Activated naive CD4-positive, alpha-beta T cell treated with anti-CD3 and anti-CD28 coated beads for 36 hours (primary cell): Measurements from ENCODE around the gene AK9. TPM values are rescaled to one million over a fixed set of nuclear protein-coding genes. Genes with fewer than 3 reads are reported as not detected.
"Not testable (repeated sequence)": the region's sequence is repeated elsewhere in the genome, so short reads cannot be mapped to it uniquely, and the experiment has no call there.

Experiments used
- CTCF ChIA-PET: fragments of 350-600 bp; sonication (Branson Sonifier 250); formaldehyde crosslinking; loops from one replicate; lab custom pipeline; 2021; ENCODE audit warnings: antibody characterized with exemption; lab: Charles Lee
- DNase-seq: peaks from one replicate; pipeline ENCODE4 v3.0.0-alpha.2; 2020
- H3K27ac Mint-ChIP-seq: one replicate; pipeline ENCODE4 v1.8.0; 2021; ENCODE audit warnings: mild to moderate bottlenecking, mixed read lengths
- H3K27me3 Mint-ChIP-seq: one replicate; pipeline ENCODE4 v1.8.0; 2021; ENCODE audit warnings: low read depth, mixed read lengths
- H3K36me3 Mint-ChIP-seq: one replicate; pipeline ENCODE4 v1.8.0; 2021; ENCODE audit warnings: low read depth, mixed read lengths
- H3K4me1 Mint-ChIP-seq: one replicate; pipeline ENCODE4 v1.8.0; 2021; ENCODE audit warnings: low read depth, mixed read lengths
- H3K4me3 Mint-ChIP-seq: one replicate; pipeline ENCODE4 v1.8.0; 2021; ENCODE audit warnings: mild to moderate bottlenecking, moderate library complexity, mixed read lengths
- H3K9me3 Mint-ChIP-seq: one replicate; pipeline ENCODE4 v1.8.0; 2021; ENCODE audit warnings: mixed read lengths
- intact Hi-C: fragments of 100-400 bp; cut with micrococcal nuclease; formaldehyde crosslinking; loops from one replicate; pipeline ENCODE4 v1.15.1; 2023
- total RNA-seq, 2 experiments: library from RNA; stranded (reverse); gene quantifications; one replicate each; pipeline ENCODE4 v1.2.3, GENCODE V29; 2021

The AK9 gene
- total RNA-seq, 2 experiments from 2014 or later: 1.7 TPM

DNA sequence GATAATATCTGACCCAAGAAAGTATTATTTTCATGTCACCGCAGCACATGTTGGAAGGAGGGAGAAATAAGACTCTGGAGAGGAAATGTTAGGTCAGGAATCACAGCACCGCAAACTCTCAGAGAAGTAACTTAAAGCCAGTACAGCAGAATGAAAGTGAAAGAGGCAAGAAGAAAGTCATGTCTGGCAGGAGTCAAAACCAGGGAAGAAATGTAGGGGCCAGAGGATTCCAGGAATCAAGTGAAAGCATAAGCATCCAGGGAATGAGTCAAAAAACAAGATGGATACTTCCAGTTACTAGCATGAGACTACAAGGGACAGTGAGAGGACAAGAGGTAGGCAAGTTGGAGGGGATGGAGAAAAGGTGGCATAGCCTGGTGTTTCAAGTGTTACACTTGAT, 80.4 kb downstream of the AK9 start:
- CTCF ChIA-PET: no interaction called here
- DNase-seq: no peak
- no peak overlapping the region for H3K27ac Mint-ChIP-seq
- peaks cover 12% of the 10 kb centered on the region for H3K4me1 Mint-ChIP-seq
- H3K4me3 Mint-ChIP-seq: no peak overlapping the region
- H3K9me3 Mint-ChIP-seq: peaks cover 2% of the 10 kb centered on the region
- no peaks in the 10 kb centered on the region for H3K27me3 Mint-ChIP-seq
- H3K36me3 Mint-ChIP-seq: peaks cover 12% of the 10 kb centered on the region
- intact Hi-C loops: no loop called here

DNA sequence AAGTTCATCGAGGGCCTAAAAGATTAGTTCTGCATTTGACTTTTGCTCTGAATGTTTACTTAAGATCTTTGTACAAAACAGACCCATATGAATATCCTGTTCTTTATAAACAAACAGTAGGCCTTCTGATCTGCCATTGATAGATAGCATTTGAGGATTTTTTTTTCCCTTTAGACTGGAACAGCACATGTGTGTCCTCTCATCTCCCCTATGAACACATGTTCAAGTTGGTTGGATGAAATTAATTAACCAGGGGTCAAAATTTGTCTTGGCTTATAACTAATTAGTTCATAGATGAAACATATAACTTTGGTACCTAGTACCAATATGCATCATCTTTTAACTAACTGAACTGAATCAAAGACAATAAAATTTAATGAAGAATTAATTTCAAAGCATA, 81.3 kb downstream of the AK9 start:
- H3K27me3 Mint-ChIP-seq: no peaks in the 10 kb centered on the region
- H3K27ac Mint-ChIP-seq: no peak overlapping the region
- peaks cover 16% of the 10 kb centered on the region for H3K36me3 Mint-ChIP-seq

DNA sequence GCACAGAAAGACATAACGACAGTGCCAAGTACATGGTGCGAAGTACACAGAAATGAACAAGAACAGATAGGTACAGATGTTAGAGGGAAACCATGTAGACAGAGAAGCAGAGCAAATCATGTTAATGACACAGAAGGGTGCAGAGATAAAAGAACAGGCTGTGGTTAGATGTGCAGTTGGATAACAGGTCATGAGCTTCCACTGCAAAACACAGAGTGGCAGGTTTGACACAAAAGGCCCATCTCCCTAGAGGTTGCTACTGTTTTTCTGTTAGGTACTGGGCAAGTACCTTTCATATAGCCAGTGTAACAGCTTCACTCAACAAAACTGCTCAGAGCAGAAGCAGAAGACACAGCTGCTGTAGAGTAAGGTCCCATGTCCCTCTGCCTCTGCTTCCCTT, 84.6 kb downstream of the AK9 start:
- DNase-seq: no peak
- Mint-ChIP-seq H3K36me3 (peaks cover 8% of the 10 kb centered on the region), H3K9me3 (peaks cover 10% of the 10 kb centered on the region), H3K27ac (no peak overlapping the region), H3K4me3 (no peak overlapping the region), H3K27me3 (no peaks in the 10 kb centered on the region), H3K4me1 (peaks cover 13% of the 10 kb centered on the region)
- CTCF ChIA-PET: no interaction called here
- intact Hi-C loops: no loop called here

More for the DNA sequence above, 81.3 kb downstream of the AK9 start:
- Mint-ChIP-seq H3K9me3 (peaks cover 2% of the 10 kb centered on the region), H3K4me3 (no peak overlapping the region), H3K4me1 (peaks cover 13% of the 10 kb centered on the region)
- no peak for DNase-seq
- intact Hi-C loops: no loop called here
- CTCF ChIA-PET: no interaction called here

DNA sequence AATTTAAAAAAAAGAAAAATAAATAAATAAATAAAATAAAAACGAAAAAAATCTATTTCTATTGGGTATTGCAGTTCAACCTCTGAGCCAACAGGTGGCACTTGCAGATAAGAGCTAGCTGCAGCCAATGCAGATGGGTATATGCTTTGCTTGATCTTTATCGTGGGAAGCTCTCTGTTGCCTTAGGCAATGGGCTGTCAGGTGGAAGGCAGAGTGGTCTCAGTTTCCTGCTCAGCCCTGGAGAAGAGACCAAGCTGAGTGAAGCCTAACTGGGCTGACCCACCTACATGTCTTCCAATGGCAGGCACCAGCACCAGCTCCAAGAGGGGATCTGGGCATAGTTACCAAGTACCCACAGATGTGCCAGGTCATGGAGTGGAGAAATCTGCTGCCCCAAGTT, 95.0 kb downstream of the AK9 start:
- CTCF ChIA-PET: interaction anchor here (0.5 to 1.6 kb wide), 10 partner anchors 9 to 448 kb away, joined by 3 to 23 read pairs (median 4); partner anchors contain the start of genes AK9 and FIG4
- peaks cover 4% of the 10 kb centered on the region for H3K4me1 Mint-ChIP-seq
- DNase-seq: peak; percentile 22

DNA sequence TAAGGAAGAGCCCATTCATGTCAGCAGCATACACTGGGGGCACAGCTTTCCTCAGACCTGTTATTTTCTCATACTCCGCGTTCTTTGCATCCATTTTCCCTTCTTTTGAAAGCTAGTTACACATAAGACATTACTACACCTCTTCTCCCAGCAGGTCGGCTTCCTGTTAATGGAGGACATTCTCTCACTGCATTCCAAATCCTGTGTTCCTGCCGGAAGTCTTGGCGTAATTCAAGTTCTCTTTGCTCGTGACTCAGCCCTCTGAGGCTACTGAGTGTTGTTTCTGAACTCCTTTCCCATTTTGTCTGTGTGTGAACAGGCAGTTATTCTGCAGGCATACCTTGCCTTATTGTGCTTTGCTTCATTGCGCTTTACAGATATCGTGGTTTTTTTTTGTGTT, 110.5 kb downstream of the AK9 start:
- Mint-ChIP-seq H3K27me3 (no peaks in the 10 kb centered on the region), H3K4me1 (no peaks in the 10 kb centered on the region), H3K9me3 (no peaks in the 10 kb centered on the region), H3K27ac (no peak overlapping the region), H3K36me3 (peaks cover 11% of the 10 kb centered on the region), H3K4me3 (no peak overlapping the region)
- intact Hi-C loops: no loop called here
- no peak for DNase-seq
- CTCF ChIA-PET: no interaction called here

More for the DNA sequence above, 95.0 kb downstream of the AK9 start:
- intact Hi-C loops: loop anchor here (1.0 kb wide), 3 partner anchors 95 to 444 kb away; partner anchors contain the start of genes AK9 and FIG4
- H3K9me3 Mint-ChIP-seq: peaks cover 19% of the 10 kb centered on the region
- no peak overlapping the region for H3K27ac Mint-ChIP-seq
- H3K4me3 Mint-ChIP-seq: no peak overlapping the region
- H3K27me3 Mint-ChIP-seq: no peaks in the 10 kb centered on the region
- H3K36me3 Mint-ChIP-seq: peaks cover 6% of the 10 kb centered on the region

DNA sequence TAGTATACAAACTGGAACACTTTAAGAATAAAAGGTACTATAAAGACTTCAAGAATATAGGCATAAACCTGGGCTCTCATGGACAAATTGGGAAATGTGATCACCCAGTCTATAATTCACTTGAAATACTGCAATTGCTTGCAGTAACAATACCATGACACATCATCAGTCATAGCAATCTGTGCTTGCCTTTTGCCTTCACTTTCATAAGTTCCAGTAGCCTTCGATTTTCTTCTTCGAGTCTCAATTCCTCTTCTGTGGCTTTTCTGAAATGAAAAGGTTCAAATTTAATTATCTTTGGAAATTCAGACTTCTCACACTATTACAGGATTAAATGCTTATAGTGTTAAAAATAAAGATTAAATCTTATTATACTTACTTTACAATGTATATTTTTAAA, 111.6 kb downstream of the AK9 start:
- CTCF ChIA-PET: no interaction called here
- Mint-ChIP-seq H3K4me3 (no peak overlapping the region), H3K27ac (no peak overlapping the region), H3K36me3 (peaks cover 11% of the 10 kb centered on the region), H3K4me1 (no peaks in the 10 kb centered on the region), H3K9me3 (no peaks in the 10 kb centered on the region), H3K27me3 (no peaks in the 10 kb centered on the region)
- intact Hi-C loops: no loop called here
- DNase-seq: no peak

DNA sequence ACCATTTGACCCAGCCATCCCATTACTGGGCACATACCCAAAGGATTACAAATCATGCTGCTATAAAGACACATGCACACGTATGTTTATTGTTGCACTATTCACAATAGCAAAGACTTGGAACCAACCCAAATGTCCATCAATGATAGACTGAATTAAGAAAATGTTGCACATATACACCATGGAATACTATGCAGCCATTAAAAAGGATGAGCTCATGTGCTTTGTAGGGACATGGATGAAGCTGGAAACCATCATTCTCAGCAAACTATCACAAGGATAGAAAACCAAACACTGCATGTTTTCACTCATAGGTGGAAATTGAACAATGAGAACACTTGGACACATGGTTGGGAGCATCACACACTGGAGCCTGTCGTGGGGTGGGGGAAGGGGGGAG, 121.1 kb downstream of the AK9 start:
- DNase-seq, H3K27ac Mint-ChIP-seq, H3K9me3 Mint-ChIP-seq, intact Hi-C loops, H3K27me3 Mint-ChIP-seq, H3K36me3 Mint-ChIP-seq, CTCF ChIA-PET, H3K4me1 Mint-ChIP-seq, H3K4me3 Mint-ChIP-seq: not testable (repeated sequence)

DNA sequence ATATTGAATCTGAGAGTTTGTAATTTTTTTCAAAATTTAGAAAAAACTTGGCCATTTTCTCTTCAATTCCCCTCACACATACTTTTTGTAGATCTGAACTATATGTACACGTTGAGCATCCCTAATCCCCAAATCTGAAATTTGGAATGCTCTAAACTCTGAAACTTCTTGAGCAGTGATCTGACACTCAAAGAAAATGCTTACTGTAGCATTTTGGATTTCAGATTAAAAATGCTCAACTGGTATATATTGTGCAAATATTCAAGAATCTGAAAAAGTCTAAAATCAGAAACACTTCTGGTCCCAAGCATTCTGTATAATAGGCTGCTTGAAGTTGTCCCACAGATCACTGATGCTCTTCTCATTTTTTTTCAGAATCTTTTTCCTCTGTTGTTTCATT, 129.2 kb downstream of the AK9 start:
- CTCF ChIA-PET: no interaction called here
- Mint-ChIP-seq H3K27me3 (no peaks in the 10 kb centered on the region), H3K4me3 (no peak overlapping the region), H3K9me3 (no peaks in the 10 kb centered on the region), H3K27ac (no peak overlapping the region), H3K4me1 (no peaks in the 10 kb centered on the region), H3K36me3 (peaks cover 12% of the 10 kb centered on the region)
- no peak for DNase-seq
- intact Hi-C loops: no loop called here

DNA sequence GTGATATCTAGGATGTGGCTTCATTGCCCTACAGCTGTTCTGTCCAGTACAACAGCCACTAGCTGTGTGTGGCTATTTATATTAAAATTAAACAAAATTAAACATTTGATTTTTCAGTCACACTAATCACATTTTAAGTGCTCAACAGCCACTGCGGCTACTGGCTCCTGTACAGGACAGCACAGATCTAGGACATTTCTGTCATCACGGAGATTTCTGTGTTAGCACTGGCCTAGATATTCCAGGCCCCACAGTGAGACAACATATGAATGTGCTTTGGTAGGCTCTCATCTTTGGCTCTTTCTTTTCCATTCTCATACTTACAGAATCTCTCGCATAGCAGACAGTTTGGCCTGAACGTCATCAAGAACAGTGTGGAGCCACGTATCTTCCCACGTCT, 159.6 kb downstream of the AK9 start:
- CTCF ChIA-PET: no interaction called here
- peaks cover 2% of the 10 kb centered on the region for H3K4me1 Mint-ChIP-seq
- no peaks in the 10 kb centered on the region for H3K27me3 Mint-ChIP-seq
- H3K36me3 Mint-ChIP-seq: no peaks in the 10 kb centered on the region
- no peak for DNase-seq
- H3K4me3 Mint-ChIP-seq: no peak overlapping the region
- no peak overlapping the region for H3K27ac Mint-ChIP-seq
- intact Hi-C loops: no loop called here
- peaks cover 3% of the 10 kb centered on the region for H3K9me3 Mint-ChIP-seq

DNA sequence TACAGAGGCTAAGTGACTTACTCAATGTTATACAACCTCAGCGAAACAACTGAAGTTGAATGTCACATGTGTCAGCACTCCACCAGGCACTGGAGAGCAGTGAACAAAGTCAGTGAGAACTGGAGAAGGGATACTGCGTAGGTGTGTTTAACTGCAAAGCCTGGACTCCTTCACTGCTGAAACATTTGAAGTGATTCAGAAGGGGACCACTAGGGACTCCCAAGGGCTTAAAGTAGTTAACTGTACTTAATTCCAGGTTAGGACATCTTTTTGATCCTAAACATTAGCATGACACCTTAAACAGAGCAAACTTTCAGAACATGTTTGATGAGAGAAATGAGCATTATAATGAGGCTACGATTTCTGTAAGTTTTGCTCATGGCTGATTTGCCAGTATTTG, 163.0 kb downstream of the AK9 start:
- Mint-ChIP-seq H3K36me3 (no peaks in the 10 kb centered on the region), H3K27me3 (no peaks in the 10 kb centered on the region), H3K4me3 (no peak overlapping the region), H3K27ac (no peak overlapping the region), H3K4me1 (peaks cover 2% of the 10 kb centered on the region), H3K9me3 (peaks cover 3% of the 10 kb centered on the region)
- intact Hi-C loops: loop anchor here (1.0 to 10.0 kb wide), 8 partner anchors 163 to 863 kb away; partner anchors contain the start of genes AK9, FIG4 and WASF1
- CTCF ChIA-PET: interaction anchor here (0.5 to 4.4 kb wide), 7 partner anchors 86 to 888 kb away, joined by 3 to 30 read pairs (median 4); no protein-coding TSS in a partner anchor
- no peak for DNase-seq

DNA sequence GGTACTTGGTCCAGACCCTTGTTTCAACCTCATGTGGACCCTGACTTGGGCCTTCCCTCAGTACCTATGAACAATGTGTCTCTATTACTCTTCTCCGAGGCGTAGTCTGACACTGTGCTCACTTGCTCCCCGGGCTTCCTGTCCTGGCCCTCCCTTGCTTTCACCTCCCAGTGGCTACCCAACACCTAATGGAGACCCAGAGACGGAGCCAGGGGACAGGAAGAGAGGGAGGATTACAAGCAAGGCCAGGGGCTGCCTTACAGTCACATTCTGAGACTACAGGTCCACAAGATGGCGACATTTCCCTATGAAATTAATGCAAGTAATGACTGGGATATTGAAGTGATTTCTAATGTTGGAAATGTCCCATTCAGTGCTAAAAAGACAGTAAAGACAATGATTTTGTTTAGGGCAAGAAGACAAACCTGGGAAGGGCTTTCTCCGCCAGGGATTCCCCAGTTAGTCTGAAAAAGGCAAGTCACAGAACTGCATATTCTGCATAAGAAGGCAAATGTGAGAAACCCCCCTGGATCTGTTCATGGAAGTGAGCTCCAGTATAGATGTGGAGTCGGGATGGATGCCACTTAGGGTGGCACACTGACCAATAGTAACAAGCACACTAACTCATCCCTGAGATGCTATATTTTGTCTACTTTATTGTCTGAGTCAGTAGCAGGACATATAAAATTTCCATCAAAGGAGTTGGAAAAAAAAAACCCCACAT, 163.9 kb downstream of the AK9 start:
- Mint-ChIP-seq H3K27me3 (no peaks in the 10 kb centered on the region), H3K9me3 (peaks cover 3% of the 10 kb centered on the region), H3K4me1 (peaks cover 2% of the 10 kb centered on the region), H3K27ac (no peak overlapping the region), H3K36me3 (no peaks in the 10 kb centered on the region), H3K4me3 (no peak overlapping the region)
- DNase-seq: peak; percentile 70
- intact Hi-C loops: loop anchor here (1.0 to 10.0 kb wide), 8 partner anchors 164 to 864 kb away; partner anchors contain the start of genes AK9, FIG4 and WASF1
- CTCF ChIA-PET: interaction anchor here (0.6 to 4.4 kb wide), 7 partner anchors 9 to 889 kb away, joined by 3 to 30 read pairs (median 4); partner anchors contain the start of genes AK9 and FIG4

DNA sequence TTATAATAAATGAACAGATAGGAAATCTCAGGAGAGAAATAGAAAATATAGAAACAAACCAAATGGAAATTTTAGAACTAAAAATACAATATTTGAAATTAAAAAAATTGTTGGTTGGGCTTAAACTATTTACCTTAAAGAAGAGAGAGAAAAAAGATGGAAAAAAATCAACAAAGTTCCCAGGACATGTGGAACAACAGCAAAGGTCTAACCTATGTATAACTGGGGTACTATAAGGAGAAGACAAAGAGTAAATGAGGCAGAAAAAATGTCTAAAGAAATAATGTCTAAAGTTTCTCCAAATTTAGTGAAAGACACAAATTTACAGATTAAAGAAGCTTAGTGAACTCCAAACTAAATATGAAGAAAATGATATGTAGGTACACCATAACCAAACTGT, 166.9 kb downstream of the AK9 start:
- DNase-seq: no peak
- peaks cover 3% of the 10 kb centered on the region for H3K9me3 Mint-ChIP-seq
- H3K4me3 Mint-ChIP-seq: no peak overlapping the region
- H3K36me3 Mint-ChIP-seq: no peaks in the 10 kb centered on the region
- CTCF ChIA-PET: interaction anchor here (0.8 kb wide), 1 partner anchor 8 kb away, joined by 3 read pairs; no protein-coding TSS in a partner anchor
- H3K27ac Mint-ChIP-seq: no peak overlapping the region
- no peaks in the 10 kb centered on the region for H3K27me3 Mint-ChIP-seq
- intact Hi-C loops: loop anchor here (10.0 kb wide), 1 partner anchor 261 kb away; no protein-coding TSS in a partner anchor
- peaks cover 2% of the 10 kb centered on the region for H3K4me1 Mint-ChIP-seq

DNA sequence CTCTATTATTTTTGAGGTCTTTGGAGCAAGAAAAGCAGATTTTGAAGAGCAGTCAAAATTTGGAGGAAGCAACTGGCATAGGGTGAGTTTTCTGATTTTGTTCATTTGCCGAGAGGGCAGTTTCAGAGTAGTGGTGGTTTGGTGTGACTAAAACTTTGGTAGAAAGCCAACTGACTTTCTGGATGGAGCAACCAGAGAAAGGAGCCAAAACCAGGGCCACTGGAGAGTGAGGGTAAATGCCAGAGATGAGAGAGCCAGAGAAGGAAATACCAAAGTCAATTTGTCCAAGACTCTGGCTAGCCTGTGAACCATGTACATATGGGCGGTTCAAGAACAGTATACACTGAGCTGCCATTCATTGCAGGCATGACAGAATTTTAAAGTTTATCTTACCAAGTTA, 167.5 kb downstream of the AK9 start:
- Mint-ChIP-seq H3K27me3 (no peaks in the 10 kb centered on the region), H3K27ac (no peak overlapping the region), H3K9me3 (peaks cover 3% of the 10 kb centered on the region), H3K36me3 (no peaks in the 10 kb centered on the region), H3K4me1 (peaks cover 2% of the 10 kb centered on the region), H3K4me3 (no peak overlapping the region)
- intact Hi-C loops: loop anchor here (10.0 kb wide), 1 partner anchor 261 kb away; no protein-coding TSS in a partner anchor
- DNase-seq: no peak
- CTCF ChIA-PET: no interaction called here
